ENCODE results near the gene EN2. TPM values are rescaled to one million over a fixed set of nuclear protein-coding genes. Genes with fewer than 3 reads are reported as not detected.

The EN2 gene
- total and polyA plus RNA-seq, 2 of the 13 experiments (the other 11 are each of a cell fraction or from before 2014, with no cell fraction given): not detected

- no peak for TF ChIP-seq USF2 (IDR thresholded peaks at IDR 0.05; ENCODE audit: low read depth, low read length)
- no peak for TF ChIP-seq USF2 (CRISPR knock-in tag; IDR thresholded peaks at IDR 0.05; ENCODE audit: borderline replicate concordance)
- no peak for TF ChIP-seq ZNF484 (CRISPR knock-in tag; IDR thresholded peaks at IDR 0.05; ENCODE audit: borderline replicate concordance, low read depth)
- no peak for TF ChIP-seq E2F1 (CRISPR knock-in tag; IDR thresholded peaks at IDR 0.05)
- no peak for TF ChIP-seq KDM3A (CRISPR knock-in tag; IDR thresholded peaks at IDR 0.05; ENCODE audit: low read depth)
- no peak for TF ChIP-seq ELK4 (CRISPR knock-in tag; IDR thresholded peaks at IDR 0.05; ENCODE audit: borderline replicate concordance)
- TF ChIP-seq ZNF891 (CRISPR knock-in tag; IDR thresholded peaks at IDR 0.05): no peak
- no peak for TF ChIP-seq ZNF318 (CRISPR knock-in tag; IDR thresholded peaks at IDR 0.05)
Measured at GRCh38 chr7:155451840-155452239, 6.1 kb upstream of the EN2 start (continued).

All from HepG2 (cell line).